ENCODE data around the gene RASSF5.

Gene RASSF5

GRCh38 chr1:206518206-206518605 is 10.9 kb downstream of the RASSF5 start:
- no peak for DNase-seq

- DNase-seq, result no peak
These were observed 11.4 kb downstream of the RASSF5 start for GRCh38 chr1:206518743-206519142.

- DNase-seq, result peak; percentile 87
These were observed 13.8 kb downstream of the RASSF5 start for GRCh38 chr1:206521127-206521526.

GRCh38 chr1:206521694-206522402 is 14.5 kb downstream of the RASSF5 start:
- no peak for DNase-seq

- DNase-seq, result no peak
These were observed 17.5 kb downstream of the RASSF5 start for GRCh38 chr1:206524739-206525364.

- no peak for DNase-seq
These were observed 19.0 kb downstream of the RASSF5 start for GRCh38 chr1:206526064-206526911.

GRCh38 chr1:206529425-206529824 is 22.1 kb downstream of the RASSF5 start:
- DNase-seq, result no peak

- no peak for DNase-seq
These were observed 25.0 kb downstream of the RASSF5 start for GRCh38 chr1:206532368-206532767.

GRCh38 chr1:206534552-206534951 is 27.2 kb downstream of the RASSF5 start:
- no peak for DNase-seq

- no peak for DNase-seq
These were observed 28.5 kb downstream of the RASSF5 start for GRCh38 chr1:206535853-206536188.

- DNase-seq, result no peak
These were observed 29.8 kb downstream of the RASSF5 start for GRCh38 chr1:206537141-206537540.

GRCh38 chr1:206538086-206538770 is 30.9 kb downstream of the RASSF5 start:
- DNase-seq, result no peak

- no peak for DNase-seq
These were observed 31.7 kb downstream of the RASSF5 start for GRCh38 chr1:206538901-206539640.

GRCh38 chr1:206540044-206540780 is 32.9 kb downstream of the RASSF5 start:
- no peak for DNase-seq

- DNase-seq, result no peak
These were observed 34.0 kb downstream of the RASSF5 start for GRCh38 chr1:206541236-206541833.

- peak; percentile 72 for DNase-seq
These were observed 37.4 kb downstream of the RASSF5 start for GRCh38 chr1:206544562-206545257.

GRCh38 chr1:206545351-206545750 is 38.0 kb downstream of the RASSF5 start:
- DNase-seq, result no peak

GRCh38 chr1:206547104-206547503 is 39.8 kb downstream of the RASSF5 start:
- no peak for DNase-seq

GRCh38 chr1:206550446-206550845 is 43.1 kb downstream of the RASSF5 start:
- peak; percentile 86 for DNase-seq

GRCh38 chr1:206551296-206551985 is 44.1 kb downstream of the RASSF5 start:
- DNase-seq, result no peak

Data from NCI-H774 (cell line).